Stimulated activated CD8-positive, alpha-beta memory T cell treated with anti-CD3 and anti-CD28 coated beads, Interleukin-12 subunit alpha, Interleukin-12 subunit beta, amount 100 ng/mL, for 24 hours (primary cell): Measurements from ENCODE around the gene CSNK1G3.

ENCODE experiments used
- DNase-seq: peaks from one replicate; pipeline ENCODE4 v3.0.0-alpha.2; 2020; ENCODE audit errors: extremely low read depth

CSNK1G3 gene

GRCh38 chr5:123514615-123515355 lies 2.8 kb downstream of the CSNK1G3 start:
- no peak for DNase-seq

GRCh38 chr5:123515904-123516303 lies 3.9 kb downstream of the CSNK1G3 start:
- no peak for DNase-seq

- DNase-seq: no peak
Observed at GRCh38 chr5:123517476-123517875, 5.5 kb downstream of the CSNK1G3 start.

GRCh38 chr5:123518111-123518510 lies 6.1 kb downstream of the CSNK1G3 start:
- DNase-seq: no peak

DNA sequence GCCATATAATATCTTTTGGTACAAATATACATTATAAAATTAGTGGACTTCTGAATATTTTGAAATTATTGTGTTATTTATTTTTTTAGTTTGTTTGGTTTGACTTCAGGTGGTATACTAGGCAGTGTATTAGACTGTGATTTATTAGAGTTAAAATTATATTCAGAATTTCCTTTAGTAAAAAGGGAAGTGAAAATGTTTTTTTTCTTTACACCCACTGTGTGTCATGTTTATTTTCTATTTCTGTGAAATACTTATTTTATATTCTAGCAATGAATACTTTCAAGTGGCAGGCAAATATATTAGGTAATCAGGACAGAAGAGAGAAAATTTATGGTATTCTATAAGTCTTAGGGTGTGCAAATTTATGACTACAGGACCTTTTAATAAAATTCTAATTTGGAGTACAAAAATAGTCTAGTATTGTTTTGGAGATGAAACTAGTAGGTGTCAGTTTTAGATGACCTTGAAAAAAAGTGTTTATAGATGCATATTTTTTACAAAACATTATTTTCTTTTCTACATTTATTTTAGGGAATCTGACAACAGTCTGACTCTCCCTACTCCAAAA lies 8.8 kb downstream of the CSNK1G3 start:
- no peak for DNase-seq

DNA sequence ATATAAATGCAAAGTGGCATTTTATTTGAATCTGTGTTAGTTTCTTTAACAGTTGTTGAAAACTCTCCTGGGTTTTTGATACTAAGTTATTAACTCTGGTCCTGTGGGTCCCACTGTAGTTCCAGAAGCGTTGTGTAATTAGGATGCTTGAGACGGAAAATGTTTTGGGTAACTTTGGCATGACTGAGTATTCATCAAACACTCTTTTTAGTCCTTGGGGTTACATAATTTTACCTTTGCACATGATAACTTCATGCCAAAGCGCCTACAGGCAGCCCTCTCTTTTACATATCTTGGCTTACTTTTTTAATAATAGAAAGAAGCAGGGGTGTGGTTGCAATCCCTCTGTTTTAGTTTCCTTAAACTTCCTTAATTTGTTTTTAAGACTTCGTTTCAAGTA lies 12.2 kb downstream of the CSNK1G3 start:
- DNase-seq: no peak

DNA sequence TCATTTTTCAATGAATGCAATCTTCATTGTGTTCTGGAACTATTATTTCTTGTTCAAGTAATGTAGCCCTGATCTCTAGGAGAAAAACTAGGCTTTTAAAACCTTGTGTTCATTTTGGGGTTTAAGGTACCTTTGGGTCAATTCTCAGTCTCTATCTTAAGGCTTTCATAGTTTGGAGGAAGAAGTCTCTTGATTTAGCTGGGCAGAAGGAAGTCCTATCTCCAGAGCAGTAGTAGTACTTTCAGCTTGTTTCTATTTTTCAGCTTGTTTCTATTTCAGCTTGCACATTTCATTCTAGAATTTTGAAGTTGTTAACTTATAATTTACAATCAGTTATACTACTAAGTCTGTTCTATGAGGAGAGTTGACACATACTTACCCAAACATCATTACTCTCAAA lies 15.2 kb downstream of the CSNK1G3 start:
- DNase-seq: no peak

DNA sequence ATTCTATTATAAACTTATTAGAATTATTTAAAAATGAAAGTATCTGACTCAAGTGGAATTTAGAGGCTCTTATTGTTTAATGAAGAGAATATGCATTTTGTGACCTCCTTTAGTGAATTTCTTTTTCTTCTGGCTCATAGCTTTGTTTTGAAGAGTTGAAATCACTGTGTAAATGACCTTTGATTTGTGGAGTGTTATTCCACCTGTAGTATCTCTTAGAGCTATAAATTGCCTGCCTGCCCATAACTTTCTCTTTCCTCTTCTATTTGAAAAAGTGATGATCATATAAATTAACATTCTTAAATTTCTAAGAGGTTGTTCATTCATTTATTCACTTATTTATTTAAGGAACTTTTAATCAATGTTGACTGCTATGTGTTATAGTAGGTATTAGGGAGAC lies 16.1 kb downstream of the CSNK1G3 start:
- DNase-seq: no peak

GRCh38 chr5:123528878-123529277 lies 16.9 kb downstream of the CSNK1G3 start:
- no peak for DNase-seq

DNA sequence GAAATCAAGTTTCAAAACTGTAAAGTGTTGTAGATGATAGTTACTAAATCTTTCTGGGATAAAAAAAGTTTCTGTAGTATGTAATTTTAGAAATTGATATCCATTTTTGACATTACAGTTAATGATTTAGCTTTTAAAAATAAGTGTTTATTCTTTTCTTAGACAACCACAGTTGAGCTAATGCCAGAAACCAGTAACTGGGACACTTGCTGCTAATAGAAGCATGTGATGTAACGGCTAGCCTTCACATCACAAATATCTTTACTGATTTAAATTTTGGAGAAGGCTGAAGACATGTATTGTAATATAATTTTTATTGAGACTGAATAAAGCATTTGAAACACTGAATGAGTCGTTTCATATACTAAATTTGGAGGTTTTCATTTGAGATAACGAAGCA lies 18.8 kb downstream of the CSNK1G3 start:
- DNase-seq: no peak

GRCh38 chr5:123535648-123536047 lies 23.7 kb downstream of the CSNK1G3 start:
- no peak for DNase-seq

DNA sequence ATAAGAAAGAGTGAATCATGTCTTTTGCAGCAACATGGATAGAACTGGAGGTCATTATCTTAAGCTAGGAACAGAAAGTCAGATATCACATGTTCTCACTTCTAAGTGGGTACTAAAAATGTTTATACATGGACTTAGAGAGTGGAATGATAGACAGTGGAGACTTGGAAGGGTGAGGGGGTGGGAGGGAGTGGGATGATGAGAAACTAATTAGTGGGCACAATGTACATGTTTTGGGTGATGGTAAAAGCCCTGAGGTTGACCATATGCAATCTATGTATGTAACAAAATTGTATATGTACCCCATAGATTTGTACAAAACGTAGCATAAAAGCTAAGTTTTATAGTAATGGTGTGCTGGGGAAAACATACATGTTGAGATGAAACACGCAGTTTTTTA lies 25.3 kb downstream of the CSNK1G3 start:
- DNase-seq: no peak

GRCh38 chr5:123537845-123538244 lies 25.9 kb downstream of the CSNK1G3 start:
- no peak for DNase-seq

- no peak for DNase-seq
Observed at GRCh38 chr5:123538670-123539459, 26.9 kb downstream of the CSNK1G3 start.

- DNase-seq: no peak
Observed at GRCh38 chr5:123540534-123540933, 28.6 kb downstream of the CSNK1G3 start.

DNA sequence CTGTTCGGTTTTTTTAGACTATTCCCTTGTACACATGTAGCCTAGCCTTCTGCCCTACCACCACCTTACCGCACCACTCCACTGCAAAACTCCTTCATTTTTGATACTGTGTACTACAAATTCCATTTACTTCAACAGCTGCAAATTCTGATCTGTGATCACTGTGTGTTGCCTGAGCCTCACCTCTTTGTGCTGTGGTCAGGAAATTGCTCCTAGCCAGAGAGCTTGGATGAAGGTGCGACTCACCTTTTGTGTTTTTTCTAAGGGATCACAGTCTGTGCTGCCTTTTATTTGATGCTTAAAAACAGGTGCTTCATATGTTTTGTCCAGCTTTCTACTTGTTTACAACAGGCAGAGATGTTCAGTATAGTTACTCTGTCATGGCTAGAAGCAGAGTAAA lies 31.5 kb downstream of the CSNK1G3 start:
- no peak for DNase-seq

DNA sequence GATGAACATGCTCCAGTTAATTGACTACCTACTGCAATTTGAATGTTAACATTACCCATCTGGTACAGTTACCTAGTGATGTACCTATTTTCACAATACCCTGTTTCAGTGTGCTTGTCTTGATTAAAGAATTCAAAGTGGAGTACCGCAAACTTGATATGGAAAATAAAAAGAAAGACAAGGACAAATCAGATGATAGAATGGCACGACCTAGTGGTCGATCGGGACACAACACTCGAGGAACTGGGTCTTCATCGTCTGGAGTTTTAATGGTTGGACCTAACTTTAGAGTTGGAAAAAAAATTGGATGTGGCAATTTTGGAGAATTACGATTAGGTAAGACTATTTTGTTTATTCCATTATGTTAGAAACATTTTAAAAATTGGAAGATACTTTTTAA lies 33.5 kb downstream of the CSNK1G3 start:
- DNase-seq: no peak

DNA sequence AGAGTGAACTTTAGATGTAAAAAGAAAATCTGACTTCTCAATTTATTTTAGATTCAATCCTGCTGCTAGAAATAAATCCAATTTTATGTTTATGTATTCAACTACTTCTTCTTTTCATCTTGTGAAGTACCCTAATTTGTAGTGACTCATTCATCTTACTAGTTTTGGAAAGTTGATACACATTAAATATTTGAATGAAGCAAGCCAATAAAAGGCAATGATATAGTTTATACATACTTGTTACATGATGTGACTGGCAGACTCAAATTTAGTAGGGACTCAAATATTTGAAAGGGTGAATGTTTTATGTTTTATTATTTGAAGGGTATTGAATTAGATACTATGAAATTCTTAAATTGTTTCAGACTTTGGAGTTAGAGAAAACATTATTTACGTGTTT lies 34.7 kb downstream of the CSNK1G3 start:
- DNase-seq: no peak

DNA sequence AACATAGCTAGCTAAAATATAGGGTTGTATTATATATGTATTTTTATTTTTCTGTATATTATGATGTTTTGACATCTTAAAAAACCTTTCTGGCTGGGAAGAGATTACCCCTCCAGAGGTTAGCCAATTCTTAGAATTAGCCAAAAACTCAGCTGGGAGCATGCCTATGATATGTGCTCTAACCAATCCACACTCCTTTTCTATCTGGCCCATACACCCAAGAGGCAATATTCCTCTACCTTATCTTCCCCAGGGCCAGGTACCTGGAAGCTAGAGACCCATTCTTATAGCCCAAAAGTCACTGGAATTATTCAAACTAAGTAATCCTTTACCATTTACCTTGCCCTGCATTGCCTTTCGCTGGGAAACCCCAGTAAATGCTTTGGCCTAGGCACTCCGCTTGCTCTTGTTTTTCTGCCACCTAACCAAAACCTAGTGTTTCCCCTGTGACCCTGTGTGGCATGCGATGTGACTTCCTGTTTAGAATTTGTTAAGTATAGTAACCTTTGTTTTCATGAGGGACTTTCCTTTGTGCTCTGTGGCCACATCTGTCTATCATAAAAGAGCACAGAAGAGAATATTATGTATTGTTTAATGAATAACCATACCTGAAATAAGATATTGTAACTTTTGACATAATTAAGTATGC lies 37.4 kb downstream of the CSNK1G3 start:
- DNase-seq: no peak

DNA sequence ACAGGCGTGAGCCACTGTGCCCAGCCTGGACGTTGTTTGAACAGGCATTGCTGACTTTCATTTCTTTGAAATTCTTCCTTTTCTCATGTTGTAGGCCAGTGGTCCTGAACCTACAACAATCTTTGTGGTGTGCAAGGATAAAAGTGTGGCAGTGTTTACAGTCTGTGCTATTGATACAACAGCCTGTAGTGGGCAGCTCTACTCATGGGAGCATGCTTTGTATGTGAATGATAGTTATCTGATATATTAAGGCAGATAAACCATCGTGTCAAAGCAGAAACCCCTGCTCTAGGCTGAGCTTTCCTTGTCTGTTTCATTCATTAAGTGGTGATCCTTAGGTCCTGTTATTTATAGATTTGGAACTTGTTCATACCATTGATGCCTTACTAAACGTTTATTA lies 42.6 kb downstream of the CSNK1G3 start:
- no peak for DNase-seq

- DNase-seq: no peak
Observed at GRCh38 chr5:123557907-123558306, 45.9 kb downstream of the CSNK1G3 start.

GRCh38 chr5:123558762-123559433 lies 46.9 kb downstream of the CSNK1G3 start:
- no peak for DNase-seq
